Naive thymus-derived CD8-positive, alpha-beta T cell (primary cell): Measurements from ENCODE around the gene ZNF862. TPM values are rescaled to one million over a fixed set of nuclear protein-coding genes. Genes with fewer than 3 reads are reported as not detected.

Experiments
- ATAC-seq, 2 donors: fragments of 150-1000 bp; cut with Tn5 transposase in 1 of 2; sonication (Bioruptor Pico), chemical (Tn5 transposase) in 1 of 2; 1 replicate in 1 of 2; 2 replicates in 1 of 2; pipeline ENCODE4 v1.10.0; 2021; ENCODE audit warnings: mild to moderate bottlenecking in 2 of 2, moderate library complexity in 2 of 2
- POLR2A ChIA-PET: fragments of 350-600 bp; sonication (Branson Sonifier 250); formaldehyde crosslinking; loops from one replicate; lab custom pipeline; 2021; ENCODE audit warnings: antibody characterized with exemption; lab: Charles Lee
- DNase-seq, 10 donors: peaks; one replicate each; pipeline versions ENCODE4 v3.0.0 to v3.0.0-alpha.2; 2020 to 2022
- H3K27ac Mint-ChIP-seq, 10 donors: one replicate each; pipeline ENCODE4 v1.8.0; 2020 to 2022; ENCODE audit warnings: mild to moderate bottlenecking in 10 of 10, mixed read lengths in 10 of 10, moderate library complexity in 4 of 10, inconsistent platforms in 1 of 10
- H3K27me3 Mint-ChIP-seq, 5 donors: one replicate each; pipeline ENCODE4 v1.8.0; 2021 to 2022; ENCODE audit warnings: mixed read lengths in 5 of 5
- H3K36me3 Mint-ChIP-seq, 3 donors: one replicate each; pipeline ENCODE4 v1.8.0; 2020 to 2022; ENCODE audit warnings: mixed read lengths in 3 of 3, mild to moderate bottlenecking in 2 of 3, inconsistent platforms in 1 of 3
- H3K4me1 Mint-ChIP-seq, 4 donors: one replicate each; pipeline ENCODE4 v1.8.0; 2021 to 2022; ENCODE audit warnings: mixed read lengths in 4 of 4
- H3K4me3 Mint-ChIP-seq, 10 donors: one replicate each; pipeline ENCODE4 v1.8.0; 2020 to 2022; ENCODE audit warnings: mild to moderate bottlenecking in 10 of 10, mixed read lengths in 10 of 10, moderate library complexity in 6 of 10, inconsistent platforms in 1 of 10
- H3K9me3 Mint-ChIP-seq, 9 donors: one replicate each; pipeline ENCODE4 v1.8.0; 2020 to 2022; ENCODE audit warnings: mixed read lengths in 9 of 9, mild to moderate bottlenecking in 3 of 9, inconsistent platforms in 1 of 9, moderate library complexity in 1 of 9
- polyA plus RNA-seq, 3 donors: library from polyadenylated mRNA; unstranded; fragments of 300-500 nt; fragmentation: Illumina TruSeq; gene quantifications; one replicate each; pipeline ENCODE4 v1.2.3, GENCODE V29; 2021
- total RNA-seq, 8 experiments: library from RNA in 2 of 8; stranded (reverse) in 2 of 8; gene quantifications; one replicate each; pipeline ENCODE4 v1.2.3 and lab custom pipeline; 2021 to 2026

Gene ZNF862
- total RNA-seq, result 10 to 100 TPM; 82.9 to 88.4 TPM
- polyA plus RNA-seq, result 10 to 100 TPM in 1 of 3 donors, 1 to 10 TPM in 2; 6.1 to 10.6 (median 9.6) TPM
- 16.0 to 117 (median 94.9) reads per million in 6 experiments for total RNA-seq (lab: John Stamatoyannopoulos, UW)

GRCh38 chr7:149838224-149838991, at the start of gene ZNF862:
Gene ZNF862 (plus strand): TSS chr7:149838375. CDS start chr7:149838612, 237 bp downstream.
- H3K27ac Mint-ChIP-seq, result peak within 1 kb of the TSS; percentile 30 to 95 (median 92)
- H3K36me3 Mint-ChIP-seq, result no peaks in the 10 kb centered on the region
- H3K27me3 Mint-ChIP-seq, result peaks cover 0 to 5% (median 0%) of the 10 kb centered on the region in 5 donors
- peak within 1 kb of the TSS; percentile 85 to 97 (median 93) for H3K4me3 Mint-ChIP-seq
- POLR2A ChIA-PET, result interaction anchor here (0.8 to 10.9 kb wide), 8 partner anchors 11 to 530 kb away, joined by 4 to 241 read pairs (median 10); partner anchors contain the start of genes ATP6V0E2 and REPIN1
- no peaks in the 10 kb centered on the region for H3K9me3 Mint-ChIP-seq
- ATAC-seq (peak; percentile 95 to 96), DNase-seq (peak; percentile 88 to 97 (median 95))
- H3K4me1 Mint-ChIP-seq, result peaks cover 28 to 46% (median 40%) of the 10 kb centered on the region in 4 donors

- H3K27me3 Mint-ChIP-seq, result peaks cover 3 to 38% (median 12%) of the 10 kb centered on the region in 5 donors
- H3K36me3 Mint-ChIP-seq, result no peaks in the 10 kb centered on the region
- H3K4me3 Mint-ChIP-seq, result no peak overlapping the region
- DNase-seq (no peak), ATAC-seq (no peak)
- POLR2A ChIA-PET, result no interaction called here
- H3K9me3 Mint-ChIP-seq, result no peaks in the 10 kb centered on the region
- H3K4me1 Mint-ChIP-seq, result peaks cover 0 to 4% (median 3%) of the 10 kb centered on the region in 4 donors
- H3K27ac Mint-ChIP-seq, result no peak overlapping the region
These were observed 49.1 kb upstream of the ZNF862 start for GRCh38 chr7:149789101-149789500.

- H3K4me3 Mint-ChIP-seq, result peak overlapping the region in 2 of 10 donors; percentile 45 to 46
- H3K4me1 Mint-ChIP-seq, result peaks cover 0 to 4% (median 3%) of the 10 kb centered on the region in 4 donors
- peak; percentile 31 to 70 for ATAC-seq
- peak in 7 of 10 donors; percentile 23 to 50 (median 34) for DNase-seq
- POLR2A ChIA-PET, result no interaction called here
- H3K9me3 Mint-ChIP-seq, result no peaks in the 10 kb centered on the region
- H3K36me3 Mint-ChIP-seq, result no peaks in the 10 kb centered on the region
- peaks cover 3 to 38% (median 12%) of the 10 kb centered on the region in 5 donors for H3K27me3 Mint-ChIP-seq
- no peak overlapping the region for H3K27ac Mint-ChIP-seq
These were observed 48.0 kb upstream of the ZNF862 start for GRCh38 chr7:149790146-149790548.

- H3K9me3 Mint-ChIP-seq, result no peaks in the 10 kb centered on the region
- no peak for ATAC-seq
- no peak overlapping the region for H3K27ac Mint-ChIP-seq
- no peak for DNase-seq
- H3K27me3 Mint-ChIP-seq, result peaks cover 3 to 38% (median 12%) of the 10 kb centered on the region in 5 donors
- peaks cover 0 to 4% (median 3%) of the 10 kb centered on the region in 4 donors for H3K4me1 Mint-ChIP-seq
- H3K36me3 Mint-ChIP-seq, result no peaks in the 10 kb centered on the region
- POLR2A ChIA-PET, result no interaction called here
- H3K4me3 Mint-ChIP-seq, result peak overlapping the region in 2 of 10 donors; percentile 4 to 38
These were observed 47.3 kb upstream of the ZNF862 start for GRCh38 chr7:149790754-149791360.

GRCh38 chr7:149791411-149792219, 46.6 kb upstream of the ZNF862 start:
- Mint-ChIP-seq H3K36me3 (no peaks in the 10 kb centered on the region), H3K27ac (no peak overlapping the region), H3K4me3 (no peak overlapping the region), H3K9me3 (no peaks in the 10 kb centered on the region), H3K4me1 (peaks cover 0 to 4% (median 3%) of the 10 kb centered on the region in 4 donors), H3K27me3 (peaks cover 3 to 38% (median 12%) of the 10 kb centered on the region in 5 donors)
- no peak for DNase-seq
- POLR2A ChIA-PET, result no interaction called here
- ATAC-seq, result no peak

- H3K27me3 Mint-ChIP-seq, result peaks cover 3 to 38% (median 12%) of the 10 kb centered on the region in 5 donors
- H3K9me3 Mint-ChIP-seq, result no peaks in the 10 kb centered on the region
- no peak overlapping the region for H3K27ac Mint-ChIP-seq
- DNase-seq, result no peak
- H3K4me1 Mint-ChIP-seq, result peaks cover 0 to 4% (median 3%) of the 10 kb centered on the region in 4 donors
- no peak for ATAC-seq
- H3K4me3 Mint-ChIP-seq, result peak overlapping the region in 1 of 10 donors; percentile 6
- POLR2A ChIA-PET, result no interaction called here
- no peaks in the 10 kb centered on the region for H3K36me3 Mint-ChIP-seq
These were observed 46.0 kb upstream of the ZNF862 start for GRCh38 chr7:149792220-149792595.

- DNase-seq, result no peak
- Mint-ChIP-seq H3K9me3 (no peaks in the 10 kb centered on the region), H3K27me3 (peaks cover 3 to 38% (median 12%) of the 10 kb centered on the region in 5 donors), H3K4me1 (peaks cover 0 to 4% (median 2%) of the 10 kb centered on the region in 4 donors), H3K4me3 (no peak overlapping the region), H3K27ac (no peak overlapping the region), H3K36me3 (no peaks in the 10 kb centered on the region)
- no peak for ATAC-seq
- POLR2A ChIA-PET, result no interaction called here
These were observed 44.9 kb upstream of the ZNF862 start for GRCh38 chr7:149793261-149793660.

GRCh38 chr7:149794661-149795060, 43.5 kb upstream of the ZNF862 start:
- peaks cover 3 to 31% (median 9%) of the 10 kb centered on the region in 5 donors for H3K27me3 Mint-ChIP-seq

GRCh38 chr7:149795126-149795525, 43.0 kb upstream of the ZNF862 start:
- H3K27ac Mint-ChIP-seq, result no peak overlapping the region
- H3K4me3 Mint-ChIP-seq, result no peak overlapping the region
- DNase-seq (no peak), ATAC-seq (no peak)
- H3K4me1 Mint-ChIP-seq, result peaks cover 0 to 2% (median under 1%) of the 10 kb centered on the region in 4 donors
- no peaks in the 10 kb centered on the region for H3K36me3 Mint-ChIP-seq
- POLR2A ChIA-PET, result no interaction called here
- H3K9me3 Mint-ChIP-seq, result no peaks in the 10 kb centered on the region
- H3K27me3 Mint-ChIP-seq, result peaks cover 0 to 27% (median 5%) of the 10 kb centered on the region in 5 donors

More at GRCh38 chr7:149794661-149795060, 43.5 kb upstream of the ZNF862 start:
- H3K27ac Mint-ChIP-seq, result no peak overlapping the region
- no peaks in the 10 kb centered on the region for H3K36me3 Mint-ChIP-seq
- peaks cover 0 to 4% (median 2%) of the 10 kb centered on the region in 4 donors for H3K4me1 Mint-ChIP-seq
- DNase-seq (no peak), ATAC-seq (no peak)
- H3K9me3 Mint-ChIP-seq, result no peaks in the 10 kb centered on the region
- POLR2A ChIA-PET, result no interaction called here
- no peak overlapping the region for H3K4me3 Mint-ChIP-seq

GRCh38 chr7:149796287-149796860, 41.8 kb upstream of the ZNF862 start:
- Mint-ChIP-seq H3K36me3 (no peaks in the 10 kb centered on the region), H3K27ac (no peak overlapping the region), H3K27me3 (peaks cover 0 to 16% (median 3%) of the 10 kb centered on the region in 5 donors), H3K4me1 (peaks cover 0 to 2% (median 0%) of the 10 kb centered on the region in 4 donors), H3K4me3 (no peak overlapping the region), H3K9me3 (no peaks in the 10 kb centered on the region)
- POLR2A ChIA-PET, result no interaction called here
- DNase-seq (no peak), ATAC-seq (no peak)

- Mint-ChIP-seq H3K27ac (no peak overlapping the region), H3K4me3 (no peak overlapping the region), H3K4me1 (peaks cover 0 to 2% (median 0%) of the 10 kb centered on the region in 4 donors), H3K27me3 (peaks cover 0 to 5% (median 2%) of the 10 kb centered on the region in 5 donors), H3K36me3 (no peaks in the 10 kb centered on the region), H3K9me3 (no peaks in the 10 kb centered on the region)
- no peak for DNase-seq
- POLR2A ChIA-PET, result no interaction called here
- no peak for ATAC-seq
These were observed 40.4 kb upstream of the ZNF862 start for GRCh38 chr7:149797771-149798170.
